ENCODE data around the gene SHCBP1.

- TF ChIP-seq POLR2A (IDR thresholded peaks at IDR 0.05; ENCODE audit: low read length) (no peak), GATA1 (IDR thresholded peaks at IDR 0.05; ENCODE audit: low read depth, low read length) (no peak)
Measured at GRCh38 chr16:46613352-46613751, 7.8 kb downstream of the SHCBP1 start.
